Mesothelial cell of epicardium (in vitro differentiated cells): ENCODE measurements around the gene NOP9. TPM values are rescaled to one million over a fixed set of nuclear protein-coding genes. Genes with fewer than 3 reads are reported as not detected.

Experiments
- DNase-seq, 2 experiments: peaks; one replicate each; pipeline ENCODE4 v3.0.0; 2021; ENCODE audit warnings: low spot score in 2 of 2; ENCODE audit not compliant: unreplicated experiment in 2 of 2
- H3K27ac Mint-ChIP-seq: 2 replicates; pipeline ENCODE4 v1.8.0; 2021; ENCODE audit warnings: mixed read lengths
- H3K27me3 Mint-ChIP-seq: 2 replicates; pipeline ENCODE4 v1.8.0; 2021; ENCODE audit warnings: low read depth, mixed read lengths
- H3K36me3 Mint-ChIP-seq: 2 replicates; pipeline ENCODE4 v1.8.0; 2021; ENCODE audit warnings: mixed read lengths
- H3K4me1 Mint-ChIP-seq: 2 replicates; pipeline ENCODE4 v1.8.0; 2021; ENCODE audit warnings: mixed read lengths
- H3K4me3 Mint-ChIP-seq: 2 replicates; pipeline ENCODE4 v1.8.0; 2021; ENCODE audit warnings: mild to moderate bottlenecking, moderate library complexity, mixed read lengths
- H3K9me3 Mint-ChIP-seq: 2 replicates; pipeline ENCODE4 v1.8.0; 2021; ENCODE audit warnings: mixed read lengths
- CTCF ChIP-seq: fragments of 200-600 bp; sonication (generic); IDR thresholded peaks from one replicate; pipeline ENCODE4 v1.5.0; 2021; ENCODE audit warnings: antibody characterized with exemption; ENCODE audit not compliant: unreplicated experiment
- total RNA-seq: library from RNA; stranded (reverse); gene quantifications from 3 replicates; pipeline ENCODE4 v1.2.1, GENCODE V29; 2021

Gene NOP9
- total RNA-seq, 1 donor from 2014 or later: 30.8 TPM

DNA sequence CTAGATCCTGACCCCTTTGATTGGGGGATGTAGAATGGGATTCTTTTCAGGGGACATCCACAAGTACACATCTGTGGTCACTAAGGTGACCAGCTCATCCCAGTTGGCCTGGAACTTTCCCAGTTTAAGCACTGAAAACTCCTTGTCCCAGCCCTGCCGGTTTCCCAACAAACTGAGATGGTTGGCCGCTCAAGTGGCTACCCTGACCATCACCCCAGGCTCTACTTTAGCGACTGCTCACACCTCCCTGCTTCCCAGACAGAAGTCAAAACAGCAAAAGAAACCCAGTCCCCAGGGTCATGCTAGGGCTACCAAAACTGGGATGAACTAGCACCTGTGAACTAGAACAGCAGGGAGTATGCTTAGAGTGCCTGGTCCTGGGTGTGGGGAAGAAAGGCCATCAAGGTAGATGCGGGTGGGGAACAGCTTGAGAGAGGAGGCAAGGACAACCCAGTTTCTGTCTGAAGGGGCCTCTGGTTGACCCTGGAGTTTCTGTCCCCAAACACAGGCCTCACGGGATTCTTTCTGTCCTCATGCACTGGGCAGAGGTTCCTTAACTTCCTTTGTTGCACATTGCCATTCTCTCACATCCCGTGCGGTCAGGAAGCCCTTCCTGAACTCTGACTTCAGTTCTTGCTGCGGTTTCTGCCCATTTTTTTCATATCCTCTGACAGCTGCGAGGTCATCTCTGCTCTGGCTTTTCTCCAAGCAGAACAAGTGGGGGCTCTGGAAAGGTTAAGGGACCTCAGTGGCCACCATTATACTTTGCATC, 13.3 kb downstream of the NOP9 start:
- no peak overlapping the region for H3K27ac Mint-ChIP-seq
- H3K4me3 Mint-ChIP-seq: no peak overlapping the region
- peaks cover 2% of the 10 kb centered on the region for H3K36me3 Mint-ChIP-seq
- TF ChIP-seq CTCF: no peak
- peaks cover 2% of the 10 kb centered on the region for H3K4me1 Mint-ChIP-seq
- no peak for DNase-seq
- no peaks in the 10 kb centered on the region for H3K9me3 Mint-ChIP-seq
- H3K27me3 Mint-ChIP-seq: peaks cover 8% of the 10 kb centered on the region

DNA sequence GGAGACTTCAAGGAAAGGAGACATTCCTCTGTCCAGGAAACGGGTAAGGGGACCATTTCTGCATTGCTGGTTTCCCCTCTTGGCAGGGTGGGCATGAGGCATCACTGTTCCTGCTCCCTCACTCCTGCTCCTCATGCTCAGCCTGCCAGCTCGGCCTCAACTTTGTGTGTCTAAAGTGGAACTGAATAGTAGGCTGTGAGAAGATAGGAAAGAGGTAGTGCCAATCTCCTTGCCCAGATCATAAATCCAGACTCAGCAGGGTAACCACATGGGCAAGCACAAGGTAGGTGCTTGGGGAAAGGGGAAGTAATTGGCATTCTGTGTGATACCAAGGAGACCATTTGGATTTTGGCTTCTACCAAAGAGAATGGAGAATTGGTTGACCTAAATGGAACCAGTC, 14.3 kb downstream of the NOP9 start:
- Mint-ChIP-seq H3K4me1 (no peaks in the 10 kb centered on the region), H3K27ac (no peak overlapping the region), H3K4me3 (no peak overlapping the region), H3K27me3 (peaks cover 14% of the 10 kb centered on the region), H3K36me3 (peaks cover 2% of the 10 kb centered on the region), H3K9me3 (no peaks in the 10 kb centered on the region)
- TF ChIP-seq CTCF: no peak
- no peak for DNase-seq

GRCh38 chr14:24314377-24315193, 14.9 kb downstream of the NOP9 start:
- no peak for TF ChIP-seq CTCF
- H3K4me1 Mint-ChIP-seq: no peaks in the 10 kb centered on the region
- no peak for DNase-seq
- no peak overlapping the region for H3K27ac Mint-ChIP-seq
- peaks cover 2% of the 10 kb centered on the region for H3K36me3 Mint-ChIP-seq
- peaks cover 21% of the 10 kb centered on the region for H3K27me3 Mint-ChIP-seq
- no peaks in the 10 kb centered on the region for H3K9me3 Mint-ChIP-seq
- no peak overlapping the region for H3K4me3 Mint-ChIP-seq

- no peaks in the 10 kb centered on the region for H3K4me1 Mint-ChIP-seq
- no peak for DNase-seq
- H3K27ac Mint-ChIP-seq: no peak overlapping the region
- peaks cover under 1% of the 10 kb centered on the region for H3K36me3 Mint-ChIP-seq
- no peak overlapping the region for H3K4me3 Mint-ChIP-seq
- H3K27me3 Mint-ChIP-seq: peaks cover 27% of the 10 kb centered on the region
- TF ChIP-seq CTCF: no peak
- no peaks in the 10 kb centered on the region for H3K9me3 Mint-ChIP-seq
These were observed 15.7 kb downstream of the NOP9 start for GRCh38 chr14:24315243-24315806.

GRCh38 chr14:24315807-24316596, 16.4 kb downstream of the NOP9 start:
- Mint-ChIP-seq H3K27ac (no peak overlapping the region), H3K27me3 (peaks cover 28% of the 10 kb centered on the region)

More at GRCh38 chr14:24315807-24316596, 16.4 kb downstream of the NOP9 start:
- Mint-ChIP-seq H3K9me3 (no peaks in the 10 kb centered on the region), H3K4me1 (no peaks in the 10 kb centered on the region), H3K4me3 (no peak overlapping the region), H3K36me3 (no peaks in the 10 kb centered on the region)
- no peak for TF ChIP-seq CTCF
- no peak for DNase-seq
